NT2/D1 (cell line): Measurements from ENCODE around the gene TPM1.

Source experiments
- DNase-seq: peaks from one replicate; pipeline ENCODE4 v3.0.0-alpha.2; 2011; ENCODE audit warnings: low read depth, low spot score
- H3K27me3 ChIP-seq: 2 replicates; pipeline ENCODE4 v1.6.0; 2011; ENCODE audit warnings: mild to moderate bottlenecking; ENCODE audit not compliant: insufficient read length, insufficient read depth
- H3K36me3 ChIP-seq: 2 replicates; pipeline ENCODE4 v1.6.1; 2011; ENCODE audit warnings: mild to moderate bottlenecking, low read length, mixed read lengths; ENCODE audit not compliant: insufficient read depth, insufficient read length
- H3K4me1 ChIP-seq: 2 replicates; pipeline ENCODE4 v1.5.1; 2011; ENCODE audit not compliant: insufficient read depth, insufficient read length
- H3K4me3 ChIP-seq: 2 replicates; pipeline ENCODE4 v1.5.1; 2011; ENCODE audit warnings: low read depth; ENCODE audit not compliant: insufficient read length
- H3K9ac ChIP-seq: 2 replicates; pipeline ENCODE4 v1.6.0; 2011; ENCODE audit warnings: low read depth; ENCODE audit not compliant: insufficient read length
- H3K9me3 ChIP-seq: 2 replicates; pipeline ENCODE4 v1.5.1; 2011; ENCODE audit warnings: mild to moderate bottlenecking, low read length; ENCODE audit not compliant: insufficient read depth
- SUZ12 ChIP-seq: IDR thresholded peaks from 2 replicates; pipeline ENCODE4 v1.6.1; 2011; ENCODE audit not compliant: insufficient read length, insufficient read depth; ENCODE audit errors: extremely low read depth
- YY1 ChIP-seq: IDR thresholded peaks from 2 replicates; pipeline ENCODE4 v1.6.1; 2011; ENCODE audit not compliant: insufficient read length, insufficient read depth
- ZNF274 ChIP-seq: IDR thresholded peaks from 2 replicates; pipeline ENCODE4 v1.6.1; 2011; ENCODE audit warnings: mild to moderate bottlenecking, low read depth, low read length

Gene TPM1

DNA sequence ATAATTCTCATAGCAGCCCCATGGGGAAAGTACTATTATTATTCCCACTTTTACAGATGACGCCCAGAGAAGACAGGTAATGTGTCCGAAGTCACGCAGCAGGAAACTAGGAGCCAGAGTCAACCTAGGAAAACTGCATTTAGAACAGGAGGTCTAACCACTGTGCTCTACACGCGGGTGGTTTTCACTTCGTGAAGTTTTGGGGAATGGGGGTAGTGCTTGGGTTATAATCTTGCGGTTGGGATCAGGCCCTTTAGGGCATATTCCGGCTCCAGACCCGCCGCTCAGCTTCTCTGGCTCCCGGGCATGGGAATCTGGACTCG lies 5.2 kb downstream of the TPM1 start:
- Histone ChIP-seq H3K4me1 (peaks cover 11% of the 10 kb centered on the region), H3K27me3 (no peaks in the 10 kb centered on the region), H3K9ac (peak overlapping the region; percentile 52), H3K36me3 (peaks cover 87% of the 10 kb centered on the region), H3K4me3 (peak overlapping the region; percentile 8), H3K9me3 (no peaks in the 10 kb centered on the region)
- TF ChIP-seq YY1 (no peak), SUZ12 (no peak), ZNF274 (no peak)
- DNase-seq, result no peak

DNA sequence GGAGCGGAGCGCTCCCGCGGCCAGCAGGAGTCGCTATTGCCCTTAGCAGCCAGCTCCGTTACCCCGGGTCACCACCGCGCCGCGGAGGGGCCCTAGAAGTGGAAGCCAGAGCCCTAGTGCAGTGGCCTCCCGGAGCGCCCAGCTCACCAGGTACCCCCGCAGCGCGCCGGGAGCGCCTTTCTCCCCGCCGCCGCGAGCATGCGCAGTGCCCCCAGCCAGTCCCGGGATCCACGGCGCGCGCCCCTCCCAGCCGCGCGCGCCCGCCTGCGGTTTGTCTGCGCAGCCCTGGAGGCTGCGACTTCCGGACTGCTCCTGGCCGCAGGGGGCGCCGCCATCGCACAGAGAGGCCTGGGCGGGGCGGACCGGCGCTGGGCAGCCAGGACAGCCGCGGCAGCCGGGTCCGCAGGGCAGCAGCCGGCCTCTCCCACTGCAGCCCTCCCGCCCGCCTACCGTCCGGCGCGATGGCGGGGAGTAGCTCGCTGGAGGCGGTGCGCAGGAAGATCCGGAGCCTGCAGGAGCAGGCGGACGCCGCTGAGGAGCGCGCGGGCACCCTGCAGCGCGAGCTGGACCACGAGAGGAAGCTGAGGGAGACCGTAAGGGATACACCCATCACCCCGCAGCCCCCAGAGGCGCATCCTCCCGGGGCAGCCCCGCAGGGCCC lies 5.7 kb downstream of the TPM1 start:
- peak overlapping the region; percentile 57 for H3K4me3 ChIP-seq
- H3K9me3 ChIP-seq, result no peaks in the 10 kb centered on the region
- H3K4me1 ChIP-seq, result peaks cover 11% of the 10 kb centered on the region
- H3K27me3 ChIP-seq, result no peaks in the 10 kb centered on the region
- peak; percentile 92 for DNase-seq
- TF ChIP-seq ZNF274, result no peak
- TF ChIP-seq YY1, result no peak
- no peak for TF ChIP-seq SUZ12
- H3K36me3 ChIP-seq, result peaks cover 88% of the 10 kb centered on the region
- peak overlapping the region; percentile 76 for H3K9ac ChIP-seq

DNA sequence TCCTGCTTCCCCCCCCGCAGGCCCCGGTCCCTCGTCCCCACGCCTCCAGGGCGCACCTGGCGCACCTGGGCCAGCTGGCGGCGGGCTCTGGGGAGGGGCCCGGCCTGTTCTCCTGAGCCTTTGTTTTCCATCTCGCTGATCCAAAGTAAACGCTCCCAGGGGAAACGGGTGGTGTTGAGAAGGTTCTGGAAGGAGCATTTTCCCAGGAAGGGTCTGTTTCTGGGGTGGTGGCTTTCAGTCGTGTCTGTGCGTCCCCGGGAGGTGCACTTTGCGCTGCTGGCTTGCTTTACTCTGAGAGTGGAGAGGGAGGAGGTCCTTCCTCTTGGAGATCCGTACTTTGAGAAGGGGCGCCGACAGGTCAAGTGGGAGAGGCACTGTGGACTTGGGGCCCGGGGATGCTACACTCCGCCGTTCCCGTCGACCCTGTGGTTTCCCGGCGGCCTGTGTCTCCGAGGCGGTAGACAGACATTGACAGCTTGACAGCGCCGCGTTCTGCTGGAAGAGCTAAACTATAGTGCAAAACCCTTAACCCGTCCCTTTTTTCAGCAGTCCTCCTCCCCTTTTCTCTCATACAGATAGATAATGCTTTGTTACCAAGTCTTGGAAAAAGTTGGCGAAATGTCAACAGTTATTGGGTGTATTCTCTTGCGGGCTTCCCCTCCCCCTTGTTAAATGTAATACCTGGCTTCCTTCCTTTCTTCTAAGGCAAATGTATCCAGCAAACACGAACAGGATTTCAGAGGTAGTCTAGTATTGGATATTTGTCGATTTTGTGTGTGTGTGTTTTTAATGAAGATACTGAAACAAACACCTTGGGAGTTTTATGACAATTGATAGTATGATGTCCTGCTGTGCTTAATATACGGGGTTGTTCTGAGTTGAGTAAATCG lies 6.5 kb downstream of the TPM1 start:
- Histone ChIP-seq H3K36me3 (peaks cover 86% of the 10 kb centered on the region), H3K9me3 (no peaks in the 10 kb centered on the region), H3K27me3 (no peaks in the 10 kb centered on the region), H3K4me1 (peaks cover 10% of the 10 kb centered on the region), H3K4me3 (peak overlapping the region; percentile 57), H3K9ac (peak overlapping the region; percentile 76)
- TF ChIP-seq SUZ12 (no peak), ZNF274 (no peak), YY1 (no peak)
- no peak for DNase-seq

DNA sequence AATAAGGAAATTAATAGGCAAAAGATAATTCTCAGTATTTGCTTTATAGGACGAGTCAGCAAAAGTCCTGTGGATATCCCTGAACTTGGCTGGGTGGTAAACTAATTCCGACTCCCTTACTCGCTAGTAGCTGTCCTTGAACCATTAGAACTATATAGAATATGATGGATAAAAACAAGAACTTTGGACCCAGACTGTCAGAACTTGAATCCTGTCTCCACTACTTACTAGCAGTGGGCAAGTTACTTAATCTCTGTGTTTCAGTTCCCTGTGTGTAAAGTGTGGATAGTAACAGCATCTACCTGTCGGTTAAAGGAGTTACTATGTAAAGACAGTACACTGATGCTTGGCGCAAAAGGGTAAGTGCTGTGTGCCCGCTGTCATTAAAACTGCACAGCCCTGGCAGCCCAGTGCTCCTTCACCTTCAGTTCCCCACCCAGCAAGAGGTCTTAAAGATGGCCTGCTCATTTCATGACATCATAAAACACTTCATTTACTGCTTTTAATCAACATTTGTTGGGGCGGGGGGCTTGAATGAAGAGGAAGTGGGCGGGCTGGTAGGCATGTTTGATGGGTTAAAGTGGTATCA lies 7.3 kb downstream of the TPM1 start:
- no peaks in the 10 kb centered on the region for H3K9me3 ChIP-seq
- peaks cover 11% of the 10 kb centered on the region for H3K4me1 ChIP-seq
- H3K4me3 ChIP-seq, result no peak overlapping the region
- H3K27me3 ChIP-seq, result no peaks in the 10 kb centered on the region
- no peak for DNase-seq
- H3K9ac ChIP-seq, result no peak overlapping the region
- TF ChIP-seq YY1 (no peak), SUZ12 (no peak), ZNF274 (no peak)
- peaks cover 86% of the 10 kb centered on the region for H3K36me3 ChIP-seq

DNA sequence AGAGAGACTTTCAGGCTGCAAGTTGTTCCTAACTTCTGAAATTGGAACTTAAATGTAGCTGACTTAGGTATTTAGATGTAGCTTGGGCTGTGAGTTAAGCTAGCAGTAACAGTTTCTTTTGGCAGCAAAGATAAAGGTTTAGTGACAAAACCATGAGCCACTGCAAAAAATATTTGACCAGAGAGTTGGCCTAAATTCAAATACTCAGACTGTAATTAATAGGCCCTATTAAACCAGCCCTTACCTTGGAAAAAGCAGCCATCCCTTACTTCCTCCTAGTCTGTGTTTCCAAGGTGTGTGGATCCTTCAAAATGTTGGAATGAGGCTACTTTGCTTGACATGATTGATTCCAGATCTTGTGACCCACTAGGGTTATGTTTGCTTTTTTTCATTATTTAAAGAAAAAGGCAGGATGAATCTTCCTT lies 8.2 kb downstream of the TPM1 start:
- H3K27me3 ChIP-seq, result no peaks in the 10 kb centered on the region
- DNase-seq, result no peak
- H3K4me1 ChIP-seq, result peaks cover 11% of the 10 kb centered on the region
- H3K4me3 ChIP-seq, result no peak overlapping the region
- no peak for TF ChIP-seq YY1
- TF ChIP-seq ZNF274, result no peak
- TF ChIP-seq SUZ12, result no peak
- peaks cover 86% of the 10 kb centered on the region for H3K36me3 ChIP-seq
- no peaks in the 10 kb centered on the region for H3K9me3 ChIP-seq
- H3K9ac ChIP-seq, result no peak overlapping the region

DNA sequence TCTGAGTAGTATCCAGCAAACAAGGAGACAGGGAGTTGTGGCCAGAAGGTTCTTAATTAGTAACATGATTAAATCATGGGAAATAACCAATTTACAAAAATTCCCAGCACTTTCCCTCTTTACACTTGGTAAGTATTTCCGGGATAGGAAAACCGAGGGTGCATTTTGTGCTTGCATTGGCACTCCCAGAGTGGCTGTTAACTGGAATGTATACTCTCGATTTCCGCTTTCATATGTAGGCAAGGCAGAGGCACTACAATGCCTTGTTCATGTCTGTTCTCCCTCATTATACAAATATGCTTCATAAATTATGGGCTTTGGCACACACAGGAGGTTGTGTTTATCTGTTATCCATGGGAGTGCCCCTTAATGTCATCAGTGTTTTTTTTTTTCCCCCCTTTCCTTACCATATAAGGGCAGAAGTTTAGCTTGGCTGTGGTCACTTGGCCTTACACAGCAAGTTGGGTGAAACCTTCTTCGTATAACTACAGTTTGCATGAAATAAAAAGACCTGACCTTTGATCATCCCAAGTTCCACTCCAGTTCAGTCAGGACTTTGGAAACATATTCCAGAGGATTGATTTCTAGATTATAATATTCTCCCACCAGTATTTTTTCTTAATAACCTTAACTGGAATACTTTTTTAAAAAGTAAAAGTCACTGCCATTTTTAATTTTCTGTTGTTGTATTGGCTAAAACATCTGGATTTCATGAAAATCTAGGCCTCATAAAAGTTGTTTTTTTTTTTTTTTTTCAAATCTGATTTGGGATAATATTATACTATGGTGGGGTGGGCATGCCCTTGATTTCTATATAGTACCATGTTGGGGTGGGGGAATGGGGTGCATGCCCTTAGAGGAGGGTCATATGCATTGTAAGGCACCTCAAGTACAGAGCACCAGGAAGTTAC lies 8.9 kb downstream of the TPM1 start:
- H3K27me3 ChIP-seq, result no peaks in the 10 kb centered on the region
- TF ChIP-seq SUZ12 (no peak), ZNF274 (no peak), YY1 (no peak)
- H3K9ac ChIP-seq, result no peak overlapping the region
- no peak overlapping the region for H3K4me3 ChIP-seq
- H3K4me1 ChIP-seq, result peaks cover 11% of the 10 kb centered on the region
- no peaks in the 10 kb centered on the region for H3K9me3 ChIP-seq
- peaks cover 85% of the 10 kb centered on the region for H3K36me3 ChIP-seq
- DNase-seq, result no peak
